Measurements from ENCODE around the gene CXorf65.

DNA sequence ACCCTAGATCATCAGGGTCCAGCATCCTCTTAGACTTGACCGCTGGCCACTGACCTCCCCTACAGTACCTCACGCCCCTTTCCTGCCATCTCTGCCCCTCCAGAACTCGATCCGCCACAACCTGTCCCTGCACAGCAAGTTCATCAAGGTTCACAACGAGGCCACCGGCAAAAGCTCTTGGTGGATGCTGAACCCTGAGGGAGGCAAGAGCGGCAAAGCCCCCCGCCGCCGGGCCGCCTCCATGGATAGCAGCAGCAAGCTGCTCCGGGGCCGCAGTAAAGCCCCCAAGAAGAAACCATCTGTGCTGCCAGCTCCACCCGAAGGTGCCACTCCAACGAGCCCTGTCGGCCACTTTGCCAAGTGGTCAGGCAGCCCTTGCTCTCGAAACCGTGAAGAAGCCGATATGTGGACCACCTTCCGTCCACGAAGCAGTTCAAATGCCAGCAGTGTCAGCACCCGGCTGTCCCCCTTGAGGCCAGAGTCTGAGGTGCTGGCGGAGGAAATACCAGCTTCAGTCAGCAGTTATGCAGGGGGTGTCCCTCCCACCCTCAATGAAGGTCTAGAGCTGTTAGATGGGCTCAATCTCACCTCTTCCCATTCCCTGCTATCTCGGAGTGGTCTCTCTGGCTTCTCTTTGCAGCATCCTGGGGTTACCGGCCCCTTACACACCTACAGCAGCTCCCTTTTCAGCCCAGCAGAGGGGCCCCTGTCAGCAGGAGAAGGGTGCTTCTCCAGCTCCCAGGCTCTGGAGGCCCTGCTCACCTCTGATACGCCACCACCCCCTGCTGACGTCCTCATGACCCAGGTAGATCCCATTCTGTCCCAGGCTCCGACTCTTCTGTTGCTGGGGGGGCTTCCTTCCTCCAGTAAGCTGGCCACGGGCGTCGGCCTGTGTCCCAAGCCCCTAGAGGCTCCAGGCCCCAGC is 5.7 kb downstream of the CXorf65 start:
- TF ChIP-seq CTCF (IDR thresholded peaks at IDR 0.05), result no peak
- TF ChIP-seq POLR2A (IDR thresholded peaks at IDR 0.05), result no peak
